ENCODE data around the gene SLC15A4.

The SLC15A4 gene

DNA sequence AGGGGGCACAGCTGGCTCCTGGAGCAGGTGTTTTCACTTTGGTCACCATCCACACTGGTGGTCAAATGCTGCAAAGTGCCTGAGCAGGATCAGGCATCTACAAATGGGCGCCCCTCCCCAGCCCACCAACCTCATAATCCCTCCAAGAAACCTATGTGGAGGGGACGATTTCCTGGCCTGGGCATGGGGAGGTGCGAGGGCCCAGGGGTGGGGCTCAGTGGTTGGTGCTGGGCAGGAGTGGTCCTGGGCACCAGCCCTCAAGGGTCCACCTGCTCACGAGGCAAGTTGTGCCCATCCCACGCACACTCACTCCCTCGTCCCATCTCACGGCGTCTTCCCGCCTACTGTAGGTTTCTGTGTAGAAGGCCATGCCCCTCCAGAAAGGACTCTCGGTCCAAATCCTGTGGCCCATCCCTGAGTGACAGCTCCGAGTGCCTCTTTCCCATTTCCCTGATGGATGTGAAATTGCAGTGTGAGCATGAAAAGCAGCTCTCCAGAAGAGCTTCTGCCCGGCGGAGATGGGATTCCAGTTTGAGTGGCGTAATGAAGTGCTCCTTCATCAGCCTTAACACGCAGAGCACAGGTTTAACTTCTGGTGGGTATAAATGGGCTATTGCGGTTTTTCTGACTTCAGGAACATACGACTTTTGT lies 36.9 kb downstream of the SLC15A4 start:
- ChIA-PET CTCF (interaction anchor here (1.3 to 3.4 kb wide), 3 partner anchors 8 to 142 kb away, joined by 4 to 12 read pairs (median 5); no protein-coding TSS in a partner anchor), POLR2A (no interaction called here)
- TF ChIP-seq, protein P1, sequence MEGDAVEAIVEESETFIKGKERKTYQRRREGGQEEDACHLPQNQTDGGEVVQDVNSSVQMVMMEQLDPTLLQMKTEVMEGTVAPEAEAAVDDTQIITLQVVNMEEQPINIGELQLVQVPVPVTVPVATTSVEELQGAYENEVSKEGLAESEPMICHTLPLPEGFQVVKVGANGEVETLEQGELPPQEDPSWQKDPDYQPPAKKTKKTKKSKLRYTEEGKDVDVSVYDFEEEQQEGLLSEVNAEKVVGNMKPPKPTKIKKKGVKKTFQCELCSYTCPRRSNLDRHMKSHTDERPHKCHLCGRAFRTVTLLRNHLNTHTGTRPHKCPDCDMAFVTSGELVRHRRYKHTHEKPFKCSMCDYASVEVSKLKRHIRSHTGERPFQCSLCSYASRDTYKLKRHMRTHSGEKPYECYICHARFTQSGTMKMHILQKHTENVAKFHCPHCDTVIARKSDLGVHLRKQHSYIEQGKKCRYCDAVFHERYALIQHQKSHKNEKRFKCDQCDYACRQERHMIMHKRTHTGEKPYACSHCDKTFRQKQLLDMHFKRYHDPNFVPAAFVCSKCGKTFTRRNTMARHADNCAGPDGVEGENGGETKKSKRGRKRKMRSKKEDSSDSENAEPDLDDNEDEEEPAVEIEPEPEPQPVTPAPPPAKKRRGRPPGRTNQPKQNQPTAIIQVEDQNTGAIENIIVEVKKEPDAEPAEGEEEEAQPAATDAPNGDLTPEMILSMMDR (IDR thresholded peaks at IDR 0.05; ENCODE audit: control extremely low read depth, extremely low read depth, low read depth, missing control alignments): no peak
- DNase-seq (ENCODE audit: extremely low spot score): no peak

DNA sequence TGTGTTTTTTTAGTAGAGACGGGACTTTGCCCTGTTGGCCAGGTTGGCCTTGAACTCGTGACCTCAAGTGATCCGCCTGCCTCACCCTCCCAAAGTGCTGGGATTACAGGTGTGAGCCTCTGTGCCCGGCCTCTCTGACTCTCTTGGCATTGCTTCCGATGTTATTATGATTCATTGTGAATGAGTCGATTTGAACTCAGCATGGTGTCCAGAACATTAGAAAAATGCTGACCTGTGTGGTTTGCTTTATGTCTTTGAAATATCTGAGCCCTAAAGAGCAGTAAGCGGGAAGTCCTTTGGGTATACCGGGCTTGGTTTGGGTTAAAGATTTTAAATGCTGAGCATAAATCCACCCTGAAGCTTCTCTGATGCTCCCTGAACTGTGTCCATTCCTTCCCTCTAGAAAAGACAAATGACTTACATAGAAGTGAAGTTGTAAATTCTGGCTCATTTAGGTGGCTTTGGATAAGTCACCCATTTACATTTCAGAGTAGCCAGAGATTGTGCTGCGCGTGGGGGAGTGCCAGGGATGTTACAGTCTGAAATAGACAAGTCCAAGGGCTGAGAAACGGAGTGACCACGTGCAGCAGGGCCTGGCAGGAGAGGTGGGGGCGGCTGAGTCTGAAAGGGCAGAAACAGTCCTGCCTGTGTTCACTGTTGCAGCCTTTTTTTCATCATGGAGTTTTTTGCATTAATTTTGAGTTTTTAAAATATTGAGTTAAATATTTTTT lies 39.6 kb downstream of the SLC15A4 start:
- ChIA-PET CTCF (interaction anchor here (3.3 to 3.5 kb wide), 3 partner anchors 11 to 14 kb away, joined by 12 to 28 read pairs (median 23); no protein-coding TSS in a partner anchor), POLR2A (no interaction called here)
- no peak for DNase-seq (ENCODE audit: extremely low spot score)
- TF ChIP-seq, protein P1 (IDR thresholded peaks at IDR 0.05; ENCODE audit: control extremely low read depth, extremely low read depth, low read depth, missing control alignments): no peak

DNA sequence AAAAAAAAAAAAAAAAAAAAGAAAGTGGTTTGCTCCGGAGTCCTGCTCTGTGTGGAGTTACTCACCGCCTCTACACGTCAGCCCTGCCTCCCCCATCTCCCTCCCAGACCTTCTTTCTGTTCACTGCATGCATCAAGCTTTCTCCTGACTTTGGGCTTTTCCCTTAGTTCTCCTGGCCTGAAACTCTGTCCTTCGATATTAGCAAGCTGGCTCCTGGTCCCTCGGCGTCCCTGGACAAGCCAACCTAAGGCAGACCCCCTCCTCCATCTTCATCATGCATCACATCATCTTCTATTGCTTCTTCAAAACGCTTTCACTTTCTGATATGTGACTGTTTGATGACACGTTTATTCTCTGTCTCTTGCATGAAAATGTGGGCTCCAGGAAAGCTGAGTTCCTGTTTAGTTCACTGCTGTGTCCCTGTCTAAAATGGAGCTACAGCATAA lies 40.6 kb downstream of the SLC15A4 start:
- POLR2A ChIA-PET: no interaction called here
- DNase-seq (ENCODE audit: extremely low spot score): peak; percentile 62
- TF ChIP-seq, protein P1 (IDR thresholded peaks at IDR 0.05; ENCODE audit: control extremely low read depth, extremely low read depth, low read depth, missing control alignments): no peak
- CTCF ChIA-PET: interaction anchor here (1.0 to 3.5 kb wide), 8 partner anchors 11 to 243 kb away, joined by 3 to 28 read pairs (median 4); no protein-coding TSS in a partner anchor

DNA sequence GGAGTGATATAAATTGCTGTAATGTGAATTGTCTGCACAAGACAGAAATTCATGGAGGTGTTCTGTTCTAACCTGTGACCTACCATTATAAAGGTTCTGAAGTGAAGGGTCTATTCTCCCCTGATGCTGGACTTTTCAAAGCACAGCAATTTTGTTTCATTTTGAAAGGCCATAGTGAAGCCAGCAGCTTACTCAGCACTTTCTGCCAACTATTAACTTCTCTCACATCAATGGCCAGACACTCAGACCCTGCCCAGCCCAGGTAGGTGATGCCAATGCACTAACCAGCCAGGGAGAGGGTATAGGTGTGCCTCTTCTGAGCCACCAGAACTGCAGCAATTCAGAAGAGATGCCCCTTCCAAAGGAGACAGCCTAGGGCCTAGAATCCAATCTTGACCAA lies 43.9 kb downstream of the SLC15A4 start:
- no peak for DNase-seq (ENCODE audit: extremely low spot score)
- POLR2A ChIA-PET: no interaction called here
- TF ChIP-seq, protein P1 (IDR thresholded peaks at IDR 0.05; ENCODE audit: control extremely low read depth, extremely low read depth, low read depth, missing control alignments): no peak
- CTCF ChIA-PET: no interaction called here

DNA sequence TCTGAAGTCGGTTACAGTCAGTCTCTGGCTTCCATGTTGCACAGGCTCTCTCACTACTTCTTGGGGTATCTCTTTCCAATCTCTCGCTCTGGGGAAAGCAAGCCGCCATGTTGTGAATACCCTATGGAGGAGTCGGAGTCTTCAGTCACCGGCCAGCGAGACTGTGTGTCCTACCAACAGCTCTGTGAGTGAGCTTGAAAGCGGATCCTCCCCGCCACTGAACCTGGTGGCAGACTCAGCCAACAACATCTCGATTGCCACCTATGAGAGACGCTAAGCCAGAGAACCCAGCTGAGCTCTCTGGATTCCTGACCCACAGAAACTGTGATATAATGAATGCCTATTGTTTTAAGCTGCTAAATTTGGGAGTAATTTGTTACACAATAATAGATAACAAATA lies 51.5 kb downstream of the SLC15A4 start:
- DNase-seq (ENCODE audit: extremely low spot score): no peak
- TF ChIP-seq, protein P1 (IDR thresholded peaks at IDR 0.05; ENCODE audit: control extremely low read depth, extremely low read depth, low read depth, missing control alignments): no peak
- ChIA-PET CTCF (interaction anchor here (1.0 to 4.0 kb wide), 2 partner anchors 10 to 27 kb away, joined by 3 to 23 read pairs; no protein-coding TSS in a partner anchor), POLR2A (no interaction called here)

DNA sequence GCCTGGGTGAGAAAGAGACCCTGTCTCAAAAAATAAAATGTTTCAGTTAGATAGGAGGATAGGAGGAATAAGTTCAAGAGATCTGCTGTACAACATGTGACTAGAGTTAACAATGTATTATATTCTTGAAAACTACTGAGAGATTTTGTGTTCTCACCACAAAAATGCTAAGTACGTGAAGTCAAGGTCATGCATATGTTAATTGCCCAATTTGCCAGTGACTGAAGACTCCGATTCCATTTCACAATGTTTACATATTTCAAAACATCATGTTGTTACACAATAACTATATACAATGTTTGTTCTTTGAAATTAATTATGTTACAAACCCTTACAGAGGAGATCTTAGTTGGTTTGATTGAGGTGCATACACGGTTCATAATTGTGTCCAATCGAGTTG lies 52.1 kb downstream of the SLC15A4 start:
- TF ChIP-seq, protein P1 (IDR thresholded peaks at IDR 0.05; ENCODE audit: control extremely low read depth, extremely low read depth, low read depth, missing control alignments): no peak
- ChIA-PET CTCF (interaction anchor here (4.0 kb wide), 1 partner anchor 11 kb away, joined by 23 read pairs; no protein-coding TSS in a partner anchor), POLR2A (no interaction called here)
- DNase-seq (ENCODE audit: extremely low spot score): no peak
